A549 treated with DMSO at 1 μM for 4 hours (cell line): Measurements from ENCODE around the gene HTT. TPM values are rescaled to one million over a fixed set of nuclear protein-coding genes. Genes with fewer than 3 reads are reported as not detected.

Experiments used
- total RNA-seq: library from RNA; stranded (reverse); fragments of 200-300 nt; extraction: Qiagen RNA extraction; gene quantifications from 5 replicates; pipeline ENCODE4 v1.2.3, GENCODE V29; 2022; ENCODE audit warnings: low read depth

The HTT gene
- total RNA-seq: 11.3 to 16.9 TPM (median 14.3 TPM) in 5 replicates

DNA sequence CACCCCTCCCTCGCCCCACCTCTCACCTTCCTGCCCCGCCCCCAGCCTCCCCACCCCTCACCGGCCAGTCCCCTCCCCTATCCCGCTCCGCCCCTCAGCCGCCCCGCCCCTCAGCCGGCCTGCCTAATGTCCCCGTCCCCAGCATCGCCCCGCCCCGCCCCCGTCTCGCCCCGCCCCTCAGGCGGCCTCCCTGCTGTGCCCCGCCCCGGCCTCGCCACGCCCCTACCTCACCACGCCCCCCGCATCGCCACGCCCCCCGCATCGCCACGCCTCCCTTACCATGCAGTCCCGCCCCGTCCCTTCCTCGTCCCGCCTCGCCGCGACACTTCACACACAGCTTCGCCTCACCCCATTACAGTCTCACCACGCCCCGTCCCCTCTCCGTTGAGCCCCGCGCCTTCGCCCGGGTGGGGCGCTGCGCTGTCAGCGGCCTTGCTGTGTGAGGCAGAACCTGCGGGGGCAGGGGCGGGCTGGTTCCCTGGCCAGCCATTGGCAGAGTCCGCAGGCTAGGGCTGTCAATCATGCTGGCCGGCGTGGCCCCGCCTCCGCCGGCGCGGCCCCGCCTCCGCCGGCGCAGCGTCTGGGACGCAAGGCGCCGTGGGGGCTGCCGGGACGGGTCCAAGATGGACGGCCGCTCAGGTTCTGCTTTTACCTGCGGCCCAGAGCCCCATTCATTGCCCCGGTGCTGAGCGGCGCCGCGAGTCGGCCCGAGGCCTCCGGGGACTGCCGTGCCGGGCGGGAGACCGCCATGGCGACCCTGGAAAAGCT lies at the start of gene HTT, which contains the start of gene HTT-AS:
TSS of gene HTT (plus strand) at position 604 of the 768 bp plus-strand sequence. CDS start at position 749, 145 bp downstream.
TSS of gene HTT-AS (minus strand) at position 461 of the 768 bp plus-strand sequence.

DNA sequence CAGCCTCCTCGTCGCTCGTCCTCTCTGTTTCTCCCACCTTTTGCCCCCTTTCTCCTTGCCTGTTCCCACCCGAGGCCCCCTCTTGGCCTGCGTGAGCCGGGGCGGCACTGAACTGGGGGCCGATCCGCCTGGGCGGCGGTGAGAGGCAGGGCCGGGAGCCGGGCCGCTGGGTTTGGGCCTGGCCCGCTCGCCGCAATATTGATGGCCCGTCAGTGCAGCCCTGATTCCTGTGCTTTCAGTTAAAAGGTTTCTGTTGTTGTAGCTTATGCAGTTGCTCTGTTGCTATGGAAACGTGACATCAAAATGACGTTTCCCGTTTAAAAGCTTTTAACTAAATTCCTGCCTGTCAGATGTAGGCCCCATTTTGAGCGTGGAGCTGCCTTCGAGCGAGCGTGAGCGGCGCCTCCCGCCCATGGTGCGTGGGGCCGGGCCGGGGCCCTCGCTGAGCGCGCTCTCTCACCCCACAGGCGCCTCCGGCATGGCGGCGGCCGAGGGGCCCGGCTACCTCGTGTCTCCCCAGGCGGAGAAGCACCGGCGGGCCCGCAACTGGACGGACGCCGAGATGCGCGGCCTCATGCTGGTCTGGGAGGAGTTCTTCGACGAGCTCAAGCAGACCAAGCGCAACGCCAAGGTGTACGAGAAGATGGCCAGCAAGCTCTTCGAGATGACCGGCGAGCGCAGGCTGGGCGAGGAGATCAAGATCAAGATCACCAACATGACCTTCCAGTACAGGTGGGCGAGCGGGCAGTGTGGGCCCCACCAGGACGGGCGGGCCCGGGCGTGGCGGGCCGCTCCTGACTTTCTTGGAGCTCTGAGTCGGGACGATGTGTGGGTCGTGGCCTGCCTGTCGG lies 174.6 kb downstream of the HTT start, which contains the start of gene MSANTD1:
TSS of gene MSANTD1 (plus strand) at position 349 of the 851 bp plus-strand sequence. CDS start at position 413, 64 bp downstream.

DNA sequence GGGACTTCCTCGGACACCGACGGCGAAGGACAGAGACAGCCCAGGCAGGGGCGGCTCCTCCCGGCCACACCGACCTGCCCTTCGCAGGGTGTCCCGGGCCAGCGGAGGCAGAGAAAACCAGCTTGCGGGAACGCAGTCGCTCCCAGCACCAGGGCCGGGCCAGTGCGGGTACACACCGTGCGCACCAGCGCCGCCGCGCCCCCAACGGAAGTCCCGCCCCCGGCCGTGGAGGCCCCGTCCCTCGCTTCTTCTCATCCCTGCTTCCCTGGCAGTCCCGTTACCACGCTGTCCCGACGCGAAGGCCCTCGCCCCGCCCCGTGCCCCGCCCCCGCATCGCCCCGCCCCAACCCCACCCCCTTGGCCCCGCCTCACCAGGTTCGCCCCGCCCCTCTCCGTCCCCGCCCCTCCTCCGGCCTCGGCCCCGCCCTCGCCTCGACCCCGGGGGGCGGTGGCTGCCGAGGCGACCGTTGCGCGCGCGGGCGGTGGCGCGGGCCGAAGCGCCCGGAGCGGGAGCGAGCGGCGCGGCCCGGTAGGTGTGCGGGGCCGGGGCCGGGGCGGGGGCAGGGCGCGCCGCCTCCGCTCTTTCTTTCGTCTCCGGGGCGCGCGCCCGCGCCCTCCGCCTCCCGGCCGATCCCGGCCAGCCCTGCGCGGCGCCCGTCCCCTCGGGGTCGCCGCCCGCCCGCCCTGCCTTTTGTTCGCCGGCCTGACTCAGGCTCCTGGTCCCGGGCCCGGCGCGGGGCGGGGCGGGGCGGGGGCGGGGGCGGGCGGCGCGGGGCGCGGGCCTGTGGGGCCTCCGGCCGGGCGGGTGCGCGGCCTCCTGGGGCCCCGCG lies 218.3 kb downstream of the HTT start, which contains the start of gene RGS12:
TSS of gene RGS12 (plus strand) at position 451 of the 830 bp plus-strand sequence. CDS start 23,150 bp downstream, outside the sequence.

Other genes starting within 250 kb of the HTT start
- 65.1 to 85.8 TPM (median 80.3 TPM) in 5 replicates for gene ADD1, start 230.8 kb upstream of the HTT start, total RNA-seq
- 26.2 to 32.5 TPM (median 30.9 TPM) in 5 replicates for gene NOP14, start 111.3 kb upstream of the HTT start, total RNA-seq
- gene GRK4, start 111.1 kb upstream of the HTT start, total RNA-seq: 1.1 to 1.9 TPM (median 1.4 TPM) in 5 replicates
- gene HTT-AS, start 143 bp upstream of the HTT start, total RNA-seq: not detected in 5 replicates
- 0.15 to 0.18 TPM (median 0.16 TPM) in 4 of 5 replicates, not detected in the other for gene MSANTD1, start 174.5 kb downstream of the HTT start, total RNA-seq
- gene RGS12, start 218.3 kb downstream of the HTT start, total RNA-seq: 7.9 to 12.0 TPM (median 9.4 TPM) in 5 replicates